CD4-positive, alpha-beta T cell (primary cell): Measurements from ENCODE around the gene SYCP2. TPM values are rescaled to one million over a fixed set of nuclear protein-coding genes. Genes with fewer than 3 reads are reported as not detected.

Source experiments
- ATAC-seq: fragments of 200-7000 bp; cut with Tn5 transposase; one replicate; pipeline ENCODE4 v1.10.0; 2022; ENCODE audit warnings: mild to moderate bottlenecking; ENCODE audit not compliant: poor library complexity
- CTCF ChIA-PET: fragments of 350-600 bp; sonication (Branson Sonifier 250); formaldehyde crosslinking; loops from one replicate; lab custom pipeline; 2021; ENCODE audit warnings: antibody characterized with exemption, inconsistent platforms; lab: Charles Lee
- POLR2A ChIA-PET: fragments of 350-600 bp; sonication (Branson Sonifier 250); formaldehyde crosslinking; loops from one replicate; lab custom pipeline; 2021; ENCODE audit warnings: antibody characterized with exemption, inconsistent platforms; lab: Charles Lee
- DNase-seq, 14 experiments: peaks; one replicate each; pipeline ENCODE4 v3.0.0-alpha.2; 2013 to 2020; ENCODE audit warnings: mixed read lengths in 2 of 14
- H3K27ac ChIP-seq, 2 donors: one replicate each; pipeline versions ENCODE4 v1.5.1 to v1.7.0; 2013; ENCODE audit warnings: low read length in 2 of 2, low read depth in 1 of 2, mild to moderate bottlenecking in 1 of 2
- H3K27me3 ChIP-seq, 2 experiments: 1 replicate in 1 of 2; 2 replicates in 1 of 2; pipeline versions ENCODE4 v1.6.1 to v1.7.0; 2013; ENCODE audit warnings: low read length in 2 of 2, control low read depth in 1 of 2, mild to moderate bottlenecking in 1 of 2, moderate library complexity in 1 of 2; ENCODE audit not compliant: insufficient read depth in 2 of 2, control insufficient read depth in 1 of 2
- H3K36me3 ChIP-seq: one replicate; pipeline ENCODE4 v1.6.1; 2013; ENCODE audit warnings: low read length, control low read depth; ENCODE audit not compliant: insufficient read depth
- H3K4me1 ChIP-seq: one replicate; pipeline ENCODE4 v1.6.1; 2013; ENCODE audit warnings: low read length, control low read depth; ENCODE audit not compliant: insufficient read depth
- H3K4me3 ChIP-seq: one replicate; pipeline ENCODE4 v1.5.1; 2013; ENCODE audit warnings: mild to moderate bottlenecking, low read length, moderate library complexity
- H3K9me3 ChIP-seq, 2 experiments: 1 replicate in 1 of 2; 2 replicates in 1 of 2; pipeline versions ENCODE4 v1.6.1 to v1.7.0; 2013; ENCODE audit warnings: low read length in 2 of 2, mild to moderate bottlenecking in 2 of 2, control low read depth in 1 of 2, moderate library complexity in 1 of 2; ENCODE audit not compliant: control insufficient read depth in 1 of 2, insufficient read depth in 1 of 2
- H3K27ac Mint-ChIP-seq: one replicate; pipeline ENCODE4 v1.8.0; 2020; ENCODE audit warnings: mixed read lengths
- H3K27me3 Mint-ChIP-seq: one replicate; pipeline ENCODE4 v1.8.0; 2021; ENCODE audit warnings: mixed read lengths
- H3K36me3 Mint-ChIP-seq: one replicate; pipeline ENCODE4 v1.8.0; 2021; ENCODE audit warnings: low read depth, mixed read lengths
- H3K4me1 Mint-ChIP-seq: one replicate; pipeline ENCODE4 v1.8.0; 2021; ENCODE audit warnings: low read depth, mixed read lengths
- H3K4me3 Mint-ChIP-seq: one replicate; pipeline ENCODE4 v1.8.0; 2020; ENCODE audit warnings: mild to moderate bottlenecking, mixed read lengths
- H3K9me3 Mint-ChIP-seq: one replicate; pipeline ENCODE4 v1.8.0; 2020; ENCODE audit warnings: mixed read lengths
- CTCF ChIP-seq: fragments of 200-600 bp; IDR thresholded peaks from one replicate; pipeline ENCODE4 v1.8.0; 2022; ENCODE audit warnings: antibody characterized with exemption, mild to moderate bottlenecking
- intact Hi-C, 2 experiments: fragments of 100-400 bp; cut with DNase I in 1 of 2; cut with micrococcal nuclease in 1 of 2; formaldehyde crosslinking; loops; one replicate each; pipeline versions ENCODE4 v1.15.1 to v1.9.0; 2023 to 2025; cut with DNase I, micrococcal nuclease
- total RNA-seq, 174 experiments: library from RNA in 2 of 174; stranded (reverse) in 2 of 174; gene quantifications; one replicate each; pipeline ENCODE4 v1.2.3 and lab custom pipeline; 2021 to 2026

The SYCP2 gene
- total RNA-seq, 2 experiments from 2014 or later = 4.4 to 4.6 TPM

- Histone ChIP-seq H3K4me1 (no peaks in the 10 kb centered on the region), H3K4me3 (peak overlapping the region; percentile 8), H3K27ac (peak overlapping the region; percentile 37 to 63), H3K27me3 (no peaks in the 10 kb centered on the region), H3K36me3 (peaks cover 10% of the 10 kb centered on the region), H3K9me3 (no peaks in the 10 kb centered on the region)
- no peaks in the 10 kb centered on the region for H3K9me3 Mint-ChIP-seq
- intact Hi-C loops = loop anchor here (1.0 to 5.0 kb wide), 6 partner anchors 9 to 1938 kb away; partner anchors contain the start of genes FAM217B (in 1 of the 2) and PPP1R3D (in 1 of the 2)
- TF ChIP-seq CTCF = peak; percentile 76
- ATAC-seq (peak; percentile 94), DNase-seq (peak in 6 of 14 experiments; percentile 25 to 81 (median 63))
- peaks cover 32% of the 10 kb centered on the region for H3K36me3 Mint-ChIP-seq
- POLR2A ChIA-PET = interaction anchor here (0.6 to 3.0 kb wide), 4 partner anchors 9 to 114 kb away, joined by 3 to 33 read pairs (median 4); partner anchors contain the start of genes FAM217B, PPP1R3D and SYCP2
- H3K4me1 Mint-ChIP-seq = peaks cover 21% of the 10 kb centered on the region
- peak overlapping the region; percentile 62 for H3K4me3 Mint-ChIP-seq
- H3K27ac Mint-ChIP-seq = peak overlapping the region; percentile 86
- CTCF ChIA-PET = interaction anchor here (0.7 to 5.6 kb wide), 6 partner anchors 9 to 314 kb away, joined by 3 to 31 read pairs (median 4); partner anchors contain the start of genes FAM217B, PPP1R3D and SYCP2
- no peaks in the 10 kb centered on the region for H3K27me3 Mint-ChIP-seq
These were observed 15.6 kb upstream of the SYCP2 start for GRCh38 chr20:59948828-59949720.

GRCh38 chr20:59948212-59948611, 14.8 kb upstream of the SYCP2 start:
- Histone ChIP-seq H3K36me3 (peaks cover 18% of the 10 kb centered on the region), H3K9me3 (no peaks in the 10 kb centered on the region), H3K4me3 (no peak overlapping the region), H3K4me1 (no peaks in the 10 kb centered on the region), H3K27ac (peak overlapping the region; percentile 37 to 63), H3K27me3 (no peaks in the 10 kb centered on the region)
- ChIA-PET POLR2A (interaction anchor here (1.7 to 3.0 kb wide), 2 partner anchors 8 to 14 kb away, joined by 4 to 33 read pairs; partner anchors contain the start of genes FAM217B, PPP1R3D and SYCP2), CTCF (interaction anchor here (5.6 kb wide), 1 partner anchor 14 kb away, joined by 31 read pairs; the partner anchor contains the start of gene SYCP2)
- Mint-ChIP-seq H3K27me3 (no peaks in the 10 kb centered on the region), H3K4me3 (no peak overlapping the region), H3K36me3 (peaks cover 37% of the 10 kb centered on the region), H3K27ac (peak overlapping the region; percentile 86), H3K4me1 (peaks cover 21% of the 10 kb centered on the region), H3K9me3 (no peaks in the 10 kb centered on the region)
- intact Hi-C loops = loop anchor here (1.0 to 5.0 kb wide), 4 partner anchors 8 to 1939 kb away; partner anchors contain the start of genes FAM217B (in 1 of the 2) and PPP1R3D (in 1 of the 2)
- DNase-seq (no peak), ATAC-seq (no peak)
- TF ChIP-seq CTCF = no peak

- DNase-seq = no peak
- peaks cover 40% of the 10 kb centered on the region for H3K36me3 Mint-ChIP-seq
- Histone ChIP-seq H3K27ac (no peak overlapping the region), H3K27me3 (no peaks in the 10 kb centered on the region), H3K4me3 (no peak overlapping the region), H3K4me1 (no peaks in the 10 kb centered on the region), H3K36me3 (peaks cover 26% of the 10 kb centered on the region), H3K9me3 (no peaks in the 10 kb centered on the region)
- ChIA-PET POLR2A (no interaction called here), CTCF (interaction anchor here (5.6 kb wide), 1 partner anchor 14 kb away, joined by 31 read pairs; the partner anchor contains the start of gene SYCP2)
- H3K27me3 Mint-ChIP-seq = no peaks in the 10 kb centered on the region
- intact Hi-C loops = loop anchor here (5.0 kb wide), 2 partner anchors 1280 to 1940 kb away; no protein-coding TSS in a partner anchor
- H3K27ac Mint-ChIP-seq = no peak overlapping the region
- TF ChIP-seq CTCF = no peak
- ATAC-seq = no peak
- H3K4me1 Mint-ChIP-seq = peaks cover 23% of the 10 kb centered on the region
- no peak overlapping the region for H3K4me3 Mint-ChIP-seq
- no peaks in the 10 kb centered on the region for H3K9me3 Mint-ChIP-seq
These were observed 13.9 kb upstream of the SYCP2 start for GRCh38 chr20:59947376-59947775.
